Measurements from ENCODE around the gene NPTXR. TPM values are rescaled to one million over a fixed set of nuclear protein-coding genes. Genes with fewer than 3 reads are reported as not detected.

The NPTXR gene
- total and polyA plus RNA-seq, 8 donors: 0.46 to 19.6 (median 2.3) TPM

GRCh38 chr22:38879961-38880360 is 36.1 kb upstream of the NPTXR start:
- DNase-seq: no peak
- Histone ChIP-seq H3K9me3 (no peaks in the 10 kb centered on the region), H3K27ac (peak overlapping the region in 1 of 5 donors; percentile 63), H3K27me3 (no peaks in the 10 kb centered on the region), H3K4me3 (no peak overlapping the region), H3K36me3 (no peaks in the 10 kb centered on the region), H3K4me1 (peaks cover 19 to 28% (median 23%) of the 10 kb centered on the region in 4 donors)
- no peak for TF ChIP-seq EP300 (IDR thresholded peaks at IDR 0.05)
- no peak for TF ChIP-seq POLR2AphosphoS5 (IDR thresholded peaks at IDR 0.05)
- WGBS, 5 donors: 71 to 91% (median 83%) methylated on average over 5 of the region's 5 CpGs
- intact Hi-C loops (cut with DNase I; ENCODE audit: low total_unique reads): no loop called here

GRCh38 chr22:38879108-38879729 is 35.4 kb upstream of the NPTXR start:
- H3K9me3 ChIP-seq: no peaks in the 10 kb centered on the region
- no peaks in the 10 kb centered on the region for H3K36me3 ChIP-seq
- WGBS, 5 donors: 73 to 85% (median 79%) methylated on average over 5 of the region's 5 CpGs
- peaks cover 19 to 28% (median 23%) of the 10 kb centered on the region in 4 donors for H3K4me1 ChIP-seq
- no peak overlapping the region for H3K4me3 ChIP-seq
- no peak for DNase-seq
- TF ChIP-seq POLR2A (IDR thresholded peaks at IDR 0.05) (no peak), POLR2AphosphoS5 (IDR thresholded peaks at IDR 0.05) (no peak), EP300 (IDR thresholded peaks at IDR 0.05) (no peak), CTCF (IDR thresholded peaks at IDR 0.05) (no peak)
- H3K27ac ChIP-seq: no peak overlapping the region
- intact Hi-C loops (cut with DNase I; ENCODE audit: low total_unique reads): no loop called here
- H3K27me3 ChIP-seq: no peaks in the 10 kb centered on the region

GRCh38 chr22:38878001-38878400 is 34.2 kb upstream of the NPTXR start:
- 81 to 92% (median 86%) methylated on average over 4 of the region's 4 CpGs for WGBS, 5 donors
- peaks cover 18 to 34% (median 30%) of the 10 kb centered on the region in 4 donors for H3K4me1 ChIP-seq
- DNase-seq: peak in 1 of 2 donors; percentile 0
- intact Hi-C loops (cut with DNase I; ENCODE audit: low total_unique reads): no loop called here
- no peak overlapping the region for H3K27ac ChIP-seq
- H3K9me3 ChIP-seq: no peaks in the 10 kb centered on the region
- H3K27me3 ChIP-seq: no peaks in the 10 kb centered on the region
- no peak overlapping the region for H3K4me3 ChIP-seq
- H3K36me3 ChIP-seq: no peaks in the 10 kb centered on the region
- no peak for TF ChIP-seq CTCF (IDR thresholded peaks at IDR 0.05)
- no peak for TF ChIP-seq EP300 (IDR thresholded peaks at IDR 0.05)
- TF ChIP-seq POLR2A (IDR thresholded peaks at IDR 0.05): no peak
- TF ChIP-seq POLR2AphosphoS5 (IDR thresholded peaks at IDR 0.05): no peak

GRCh38 chr22:38874529-38875222 is 30.8 kb upstream of the NPTXR start:
- peak in 1 of 2 donors; percentile 9 for DNase-seq

More at GRCh38 chr22:38874529-38875222, 30.8 kb upstream of the NPTXR start:
- H3K4me1 ChIP-seq: peaks cover 18 to 36% (median 27%) of the 10 kb centered on the region in 4 donors
- no peaks in the 10 kb centered on the region for H3K9me3 ChIP-seq
- intact Hi-C loops (cut with DNase I; ENCODE audit: low total_unique reads): no loop called here
- WGBS, 5 donors: 88 to 92% (median 89%) methylated on average over 13 of the region's 13 CpGs
- no peak for TF ChIP-seq POLR2AphosphoS5 (IDR thresholded peaks at IDR 0.05)
- no peak for TF ChIP-seq EP300 (IDR thresholded peaks at IDR 0.05)
- TF ChIP-seq CTCF (IDR thresholded peaks at IDR 0.05): no peak
- no peak for TF ChIP-seq POLR2A (IDR thresholded peaks at IDR 0.05)
- H3K4me3 ChIP-seq: no peak overlapping the region
- peak overlapping the region in 1 of 5 donors; percentile 92 for H3K27ac ChIP-seq
- H3K27me3 ChIP-seq: no peaks in the 10 kb centered on the region
- H3K36me3 ChIP-seq: peaks cover 3% of the 10 kb centered on the region in 4 donors
